ENCODE data around the gene STK17A.
A peak's percentile ranks its signal among the peaks of the same experiment; 100 is the strongest.

The STK17A gene

GRCh38 chr7:43582503-43583423 lies at the start of gene STK17A:
Gene STK17A, plus strand, starts transcription at chr7:43583108. Its CDS starts 136 bp downstream, at chr7:43583244.
- H3K36me3 ChIP-seq (ENCODE audit: control insufficient read depth in 2 of 2, insufficient read depth in 1 of 2, low read length in 2 of 2): no peaks in the 10 kb centered on the region
- ChIA-PET POLR2A (interaction anchor here (0.5 to 3.6 kb wide), 43 partner anchors 9 to 1173 kb away, joined by 3 to 62 read pairs (median 6); partner anchors contain the start of genes BLVRA, COA1, MRPL32 and MRPS24), CTCF (interaction anchor here (0.6 to 3.7 kb wide), 80 partner anchors 8 to 885 kb away, joined by 3 to 143 read pairs (median 4); partner anchors contain the start of genes BLVRA and COA1)
- H3K27ac ChIP-seq (ENCODE audit: extremely low read depth, low read depth, low read length): peak within 1 kb of the TSS; percentile 87
- H3K9me3 ChIP-seq (ENCODE audit: control insufficient read depth, insufficient read depth, low read depth, low read length): no peaks in the 10 kb centered on the region
- H3K4me3 ChIP-seq (ENCODE audit: low read depth, low read length): peak within 1 kb of the TSS; percentile 82
- H3K4me1 ChIP-seq (ENCODE audit: control insufficient read depth, insufficient read depth, low read length): peaks cover 21% of the 10 kb centered on the region
- no peak for TF ChIP-seq ZNF837 (tag by site-specific recombination; IDR thresholded peaks at IDR 0.05)
- TF ChIP-seq ZNF350 (tag by site-specific recombination; IDR thresholded peaks at IDR 0.05): no peak
- TF ChIP-seq ZNF221 (tag by site-specific recombination; IDR thresholded peaks at IDR 0.05; ENCODE audit: borderline replicate concordance): no peak
- no peak for TF ChIP-seq ZBTB7A (tag by site-specific recombination; IDR thresholded peaks at IDR 0.05; ENCODE audit: low read depth)
- TF ChIP-seq BCL11B (tag by site-specific recombination; IDR thresholded peaks at IDR 0.05; ENCODE audit: low read depth): 0 out of 2 replicates have a peak, but pooled peaks have one; percentile 33
- TF ChIP-seq ZNF426 (tag by site-specific recombination; IDR thresholded peaks at IDR 0.05): no peak
- no peak for TF ChIP-seq HOXA7 (CRISPR knock-in tag; IDR thresholded peaks at IDR 0.05; ENCODE audit: borderline replicate concordance)
- no peak for TF ChIP-seq ZNF560 (tag by site-specific recombination; IDR thresholded peaks at IDR 0.05; ENCODE audit: borderline replicate concordance)
- no peak for TF ChIP-seq ZNF146 (tag by site-specific recombination; IDR thresholded peaks at IDR 0.05)
- TF ChIP-seq ZBTB26 (tag by site-specific recombination; optimal IDR thresholded peaks at IDR 0.05): no peak
- TF ChIP-seq ZNF600 (tag by site-specific recombination; IDR thresholded peaks at IDR 0.05): no peak
- TF ChIP-seq ZNF843 (tag by site-specific recombination; IDR thresholded peaks at IDR 0.05): no peak
- no peak for TF ChIP-seq ZNF138 (tag by site-specific recombination; IDR thresholded peaks at IDR 0.05; ENCODE audit: borderline replicate concordance)
- no peak for TF ChIP-seq ZNF747 (tag by site-specific recombination; IDR thresholded peaks at IDR 0.05)
- no peak for TF ChIP-seq ZNF626 (tag by site-specific recombination; IDR thresholded peaks at IDR 0.05)
- no peak for TF ChIP-seq ZNF404 (tag by site-specific recombination; IDR thresholded peaks at IDR 0.05)
- TF ChIP-seq ZNF292 (tag by site-specific recombination; IDR thresholded peaks at IDR 0.05; ENCODE audit: borderline replicate concordance, low read depth): no peak
- no peak; the same call in 1 of the 2 replicates for TF ChIP-seq PATZ1 (tag by site-specific recombination; IDR thresholded peaks at IDR 0.05)
- no peak for TF ChIP-seq ZNF23 (tag by site-specific recombination; IDR thresholded peaks at IDR 0.05; ENCODE audit: borderline replicate concordance)
- TF ChIP-seq OSR2 (tag by site-specific recombination; IDR thresholded peaks at IDR 0.05): 0 out of 2 replicates have a peak, but pooled peaks have one; percentile 35
- TF ChIP-seq TCF7L2 (IDR thresholded peaks at IDR 0.05; ENCODE audit: borderline replicate concordance, low read depth, low read length): no peak
- TF ChIP-seq ZNF776 (tag by site-specific recombination; IDR thresholded peaks at IDR 0.05; ENCODE audit: borderline replicate concordance): no peak
- TF ChIP-seq ZNF473 (tag by site-specific recombination; IDR thresholded peaks at IDR 0.05): no peak
- 0 out of 2 replicates have a peak, but pooled peaks have one; percentile 52 for TF ChIP-seq ZNF2 (tag by site-specific recombination; IDR thresholded peaks at IDR 0.05)
- TF ChIP-seq ZNF558 (tag by site-specific recombination; IDR thresholded peaks at IDR 0.05): no peak
- TF ChIP-seq ZBTB8A (tag by site-specific recombination; IDR thresholded peaks at IDR 0.05): no peak
- TF ChIP-seq ZNF639 (tag by site-specific recombination; IDR thresholded peaks at IDR 0.05): no peak
- TF ChIP-seq YY1 (tag by site-specific recombination; IDR thresholded peaks at IDR 0.05): no peak; the same call in 1 of the 2 replicates
- TF ChIP-seq ZBTB49 (tag by site-specific recombination; IDR thresholded peaks at IDR 0.05; ENCODE audit: low read depth): no peak
- TF ChIP-seq ZNF157 (tag by site-specific recombination; IDR thresholded peaks at IDR 0.05): no peak
- TF ChIP-seq GLI4 (tag by site-specific recombination; IDR thresholded peaks at IDR 0.05): no peak
- no peak for TF ChIP-seq ZNF48 (tag by site-specific recombination; IDR thresholded peaks at IDR 0.05)
